NCI-H345 treated with DMSO at 0.1 percent for 48 hours (cell line): ENCODE results near the gene DZIP1L.

Experiments used
- DNase-seq: peaks from one replicate; lab custom pipeline; 2025; ENCODE audit not compliant: unreplicated experiment; lab: John Stamatoyannopoulos, UW

DZIP1L gene

GRCh38 chr3:138068579-138069174 is 46.7 kb downstream of the DZIP1L start:
- peak; percentile 18 for DNase-seq

GRCh38 chr3:138068046-138068445 is 47.4 kb downstream of the DZIP1L start:
- DNase-seq: no peak

GRCh38 chr3:138066972-138067371 is 48.4 kb downstream of the DZIP1L start:
- DNase-seq: no peak

GRCh38 chr3:138066383-138066782 is 49.0 kb downstream of the DZIP1L start:
- no peak for DNase-seq

- no peak for DNase-seq
Measured at GRCh38 chr3:138065949-138066348, 49.5 kb downstream of the DZIP1L start.

GRCh38 chr3:138063416-138063815 is 52.0 kb downstream of the DZIP1L start:
- DNase-seq: no peak

- DNase-seq: no peak
Measured at GRCh38 chr3:138062626-138063025, 52.8 kb downstream of the DZIP1L start.

- DNase-seq: no peak
Measured at GRCh38 chr3:138062037-138062436, 53.4 kb downstream of the DZIP1L start.

GRCh38 chr3:138060792-138061191 is 54.6 kb downstream of the DZIP1L start:
- DNase-seq: no peak

GRCh38 chr3:138059261-138059660 is 56.1 kb downstream of the DZIP1L start:
- no peak for DNase-seq

- no peak for DNase-seq
Measured at GRCh38 chr3:138057384-138057783, 58.0 kb downstream of the DZIP1L start.

- DNase-seq: no peak
Measured at GRCh38 chr3:138054057-138054456, 61.4 kb downstream of the DZIP1L start.

GRCh38 chr3:138051947-138052802 is 63.2 kb downstream of the DZIP1L start:
- DNase-seq: no peak

GRCh38 chr3:138049157-138049919 is 66.1 kb downstream of the DZIP1L start:
- DNase-seq: no peak

GRCh38 chr3:138047596-138048158 is 67.7 kb downstream of the DZIP1L start:
- no peak for DNase-seq

- DNase-seq: no peak
Measured at GRCh38 chr3:138046955-138047354, 68.5 kb downstream of the DZIP1L start.

- DNase-seq: no peak
Measured at GRCh38 chr3:138046085-138046484, 69.3 kb downstream of the DZIP1L start.

- DNase-seq: no peak
Measured at GRCh38 chr3:138043266-138044029, 72.0 kb downstream of the DZIP1L start.

- no peak for DNase-seq
Measured at GRCh38 chr3:138042043-138042442, 73.4 kb downstream of the DZIP1L start.

GRCh38 chr3:138038725-138039462 is 76.5 kb downstream of the DZIP1L start:
- DNase-seq: no peak
